Endothelial cell of umbilical vein (primary cell): ENCODE results near the gene LRRC8E. TPM values are rescaled to one million over a fixed set of nuclear protein-coding genes. Genes with fewer than 3 reads are reported as not detected.

Experiments
- BruUV-seq: library from RNA; stranded (reverse); fragments of 400-500 nt; replicated peaks from 2 replicates; lab custom pipeline; 2021; lab: Mats Ljungman, UMichigan
- CTCF ChIA-PET: fragments of 300-600, 350-600 bp; sonication (Branson Sonifier 250); formaldehyde crosslinking; loops from one replicate; lab custom pipeline; 2021; ENCODE audit warnings: antibody characterized with exemption, inconsistent platforms; lab: Charles Lee
- POLR2A ChIA-PET: fragments of 300-600, 350-600 bp; sonication (Branson Sonifier 250); formaldehyde crosslinking; loops from one replicate; lab custom pipeline; 2021; ENCODE audit warnings: antibody characterized with exemption, inconsistent platforms; lab: Charles Lee
- DNase-seq: peaks from one replicate; pipeline ENCODE4 v3.0.0-alpha.2; 2011; ENCODE audit warnings: low read depth, low spot score
- FAIRE-seq: peaks from 2 replicates; lab custom pipeline; 2011; peaks lifted over from hg19 to GRCh38; lab: Jason Lieb, UNC
- H2AFZ ChIP-seq: 2 replicates; pipeline ENCODE4 v1.6.0; 2012; ENCODE audit warnings: low read depth, low read length, control low read depth, inconsistent platforms
- H3K27ac ChIP-seq: 2 replicates; pipeline ENCODE4 v1.5.1; 2011; ENCODE audit warnings: low read depth, mild to moderate bottlenecking, control low read depth, low read length, moderate library complexity; ENCODE audit not compliant: insufficient read depth
- H3K27me3 ChIP-seq, 2 experiments: 2 replicates each; pipeline versions ENCODE4 v1.6.0 to v1.6.1; 2011; ENCODE audit warnings: low read length in 2 of 2, mixed read lengths in 1 of 2; ENCODE audit not compliant: control insufficient read depth in 2 of 2, insufficient read depth in 2 of 2
- H3K36me3 ChIP-seq, 2 experiments: 2 replicates in 1 of 2; 3 replicates in 1 of 2; pipeline ENCODE4 v1.5.1; 2011; ENCODE audit warnings: low read length in 2 of 2, mild to moderate bottlenecking in 1 of 2, moderate library complexity in 1 of 2; ENCODE audit not compliant: control insufficient read depth in 2 of 2, insufficient read depth in 2 of 2; ENCODE audit errors: extremely low read depth in 1 of 2
- H3K4me1 ChIP-seq: 3 replicates; pipeline ENCODE4 v1.5.1; 2011; ENCODE audit warnings: mild to moderate bottlenecking, low read length; ENCODE audit not compliant: control insufficient read depth, insufficient read depth; ENCODE audit errors: extremely low read depth
- H3K4me2 ChIP-seq: 2 replicates; pipeline ENCODE4 v1.6.1; 2011; ENCODE audit warnings: low read length, control low read depth, mixed read lengths; ENCODE audit not compliant: insufficient read depth
- H3K4me3 ChIP-seq, 3 experiments: fragments of 200-600 bp in 1 of 3; sonication (generic), shearing (Covaris generic) in 1 of 3; replicated peaks in 1 of 3; 2 replicates each; pipeline ENCODE4 v1.5.1; 2011 to 2016; ENCODE audit warnings: control low read depth in 3 of 3, low read length in 3 of 3, mild to moderate bottlenecking in 2 of 3, inconsistent platforms in 1 of 3, low read depth in 1 of 3, moderate library complexity in 1 of 3; ENCODE audit not compliant: insufficient read depth in 1 of 3
- H3K79me2 ChIP-seq: 2 replicates; pipeline ENCODE4 v1.6.0; 2012; ENCODE audit warnings: low read length, inconsistent platforms; ENCODE audit not compliant: control insufficient read depth, insufficient read depth
- H3K9ac ChIP-seq: replicated peaks from 2 replicates; pipeline ENCODE3; 2011; ENCODE audit warnings: low read length, control low read depth; ENCODE audit not compliant: insufficient read depth; ENCODE audit errors: extremely low read depth
- H3K9me1 ChIP-seq: replicated peaks from 3 replicates; pipeline ENCODE4 v1.6.0; 2011; ENCODE audit warnings: mild to moderate bottlenecking, low read length; ENCODE audit not compliant: control insufficient read depth, insufficient read depth; ENCODE audit errors: extremely low read depth
- H3K9me3 ChIP-seq: replicated peaks from 2 replicates; pipeline ENCODE4 v1.5.1; 2012; ENCODE audit warnings: low read length, inconsistent platforms; ENCODE audit not compliant: control insufficient read depth, insufficient read depth
- H4K20me1 ChIP-seq: replicated peaks from 2 replicates; pipeline ENCODE3; 2011; ENCODE audit warnings: mild to moderate bottlenecking, low read length; ENCODE audit not compliant: control insufficient read depth, insufficient read depth; ENCODE audit errors: extremely low read depth
- EZH2 ChIP-seq: IDR thresholded peaks from 2 replicates; pipeline ENCODE4 v1.6.1; 2012; ENCODE audit warnings: borderline replicate concordance, low read depth, mild to moderate bottlenecking, moderate library complexity, low read length, inconsistent platforms; ENCODE audit not compliant: severe bottlenecking
- FOS ChIP-seq: IDR thresholded peaks from 2 replicates; pipeline ENCODE4 v1.6.1; 2011; ENCODE audit warnings: mild to moderate bottlenecking, low read length, moderate library complexity, borderline replicate concordance; ENCODE audit not compliant: insufficient read depth
- GATA2 ChIP-seq: IDR thresholded peaks from 2 replicates; pipeline ENCODE4 v1.7.0; 2011; ENCODE audit warnings: low read depth, mild to moderate bottlenecking, moderate library complexity, mixed read lengths, low read length; ENCODE audit not compliant: insufficient read length, insufficient read depth
- JUN ChIP-seq: IDR thresholded peaks from 2 replicates; pipeline ENCODE4 v1.6.1; 2011; ENCODE audit warnings: borderline replicate concordance, low read depth; ENCODE audit not compliant: insufficient read length, insufficient read depth
- MYC ChIP-seq: IDR thresholded peaks from one replicate; pipeline ENCODE4 v1.6.1; 2011; ENCODE audit warnings: mild to moderate bottlenecking, low read depth, low read length
- POLR2A ChIP-seq: IDR thresholded peaks from 2 replicates; pipeline ENCODE4 v1.6.1; 2012; ENCODE audit warnings: low read depth, mild to moderate bottlenecking, control low read depth, low read length
- POLR2AphosphoS5 ChIP-seq: IDR thresholded peaks from 2 replicates; pipeline ENCODE4 v1.6.1; 2012; ENCODE audit warnings: low read depth, mild to moderate bottlenecking, control low read depth, low read length, moderate library complexity; ENCODE audit not compliant: insufficient read depth
- dilution Hi-C: fragments of 300-500 bp; cut with MboI; formaldehyde crosslinking; loops from one replicate; pipeline ENCODE4 v1.15.0; 2019; ENCODE audit warnings: low sequenced_read_pairs; ENCODE audit not compliant: extremely low pct_ligation_motif_present
- intact Hi-C: fragments of 100-400 bp; cut with micrococcal nuclease; formaldehyde crosslinking; loops from one replicate; pipeline ENCODE4 v1.10.0; 2022
- polyA plus RNA-seq, 4 experiments: library from polyadenylated mRNA; depleted of rRNA in 3 of 4; stranded (reverse) in 3 of 4; unstranded in 1 of 4; fragments of >200 nt; gene quantifications; 2 replicates each; pipeline versions ENCODE4 v1.2.1 to v1.2.3, GENCODE V29; 2011 to 2012; ENCODE audit warnings: missing spikeins in 1 of 4
- total RNA-seq: library from RNA; stranded (reverse); gene quantifications from 2 replicates; pipeline ENCODE4 v1.2.3, GENCODE V29; 2021
- TF ChIP-seq, protein P1 (sequence below): IDR thresholded peaks from 2 replicates; pipeline ENCODE4 v1.6.1; 2011; ENCODE audit not compliant: insufficient read depth, insufficient read length
- TF ChIP-seq, protein P2 (sequence below), 2 donors: IDR thresholded peaks; 1 replicate in 1 of 2; 2 replicates in 1 of 2; pipeline ENCODE4 v1.5.1; 2011; ENCODE audit warnings: low read length in 2 of 2, mild to moderate bottlenecking in 2 of 2, moderate library complexity in 2 of 2, control low read depth in 1 of 2, inconsistent platforms in 1 of 2, low read depth in 1 of 2; ENCODE audit not compliant: insufficient read depth in 1 of 2; ENCODE audit errors: extremely low read depth in 1 of 2

Gene LRRC8E
- total and polyA plus RNA-seq, 2 donors (not counting 3 experiments of a cell fraction or from before 2014, with no cell fraction given) = 1.1 to 1.6 TPM

DNA sequence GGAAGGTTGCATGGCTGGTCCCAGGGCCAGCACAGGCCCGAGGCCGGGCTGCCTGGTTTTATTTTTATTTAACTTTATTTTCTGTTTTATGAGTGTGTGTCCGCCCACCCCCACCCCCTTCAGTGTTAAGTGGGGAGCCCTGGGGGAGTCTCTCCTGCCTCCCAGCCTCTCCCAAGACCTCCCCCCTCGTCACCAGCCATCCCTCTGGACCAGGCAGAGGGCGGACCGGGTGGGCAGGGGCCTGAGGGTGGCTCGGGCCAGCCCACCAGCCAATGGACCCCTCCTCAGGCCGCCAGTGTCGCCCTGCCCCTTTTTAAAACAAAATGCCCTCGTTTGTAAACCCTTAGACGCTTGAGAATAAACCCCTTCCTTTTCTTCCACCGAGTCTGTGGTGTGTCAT is 25.8 kb downstream of the LRRC8E start:
- Histone ChIP-seq H3K36me3 (peaks cover 0 to 21% of the 10 kb centered on the region in 2 experiments), H3K4me2 (no peak overlapping the region), H3K27me3 (peaks cover 18 to 31% of the 10 kb centered on the region in 2 experiments), H4K20me1 (no peaks in the 10 kb centered on the region), H3K9ac (no peak overlapping the region), H3K9me1 (no peaks in the 10 kb centered on the region), H3K79me2 (no peaks in the 10 kb centered on the region), H3K27ac (no peak overlapping the region), H3K9me3 (no peaks in the 10 kb centered on the region), H2AFZ (no peak overlapping the region), H3K4me3 (no peak overlapping the region), H3K4me1 (peaks cover 6% of the 10 kb centered on the region)
- dilution Hi-C loops = no loop called here
- ChIA-PET CTCF (no interaction called here), POLR2A (no interaction called here)
- TF ChIP-seq, protein P1, sequence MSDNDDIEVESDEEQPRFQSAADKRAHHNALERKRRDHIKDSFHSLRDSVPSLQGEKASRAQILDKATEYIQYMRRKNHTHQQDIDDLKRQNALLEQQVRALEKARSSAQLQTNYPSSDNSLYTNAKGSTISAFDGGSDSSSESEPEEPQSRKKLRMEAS = no peak
- TF ChIP-seq GATA2 = no peak
- BruUV-seq = TSS peak; percentile 58
- intact Hi-C loops = no loop called here
- DNase-seq (no peak), FAIRE-seq (no peak)

DNA sequence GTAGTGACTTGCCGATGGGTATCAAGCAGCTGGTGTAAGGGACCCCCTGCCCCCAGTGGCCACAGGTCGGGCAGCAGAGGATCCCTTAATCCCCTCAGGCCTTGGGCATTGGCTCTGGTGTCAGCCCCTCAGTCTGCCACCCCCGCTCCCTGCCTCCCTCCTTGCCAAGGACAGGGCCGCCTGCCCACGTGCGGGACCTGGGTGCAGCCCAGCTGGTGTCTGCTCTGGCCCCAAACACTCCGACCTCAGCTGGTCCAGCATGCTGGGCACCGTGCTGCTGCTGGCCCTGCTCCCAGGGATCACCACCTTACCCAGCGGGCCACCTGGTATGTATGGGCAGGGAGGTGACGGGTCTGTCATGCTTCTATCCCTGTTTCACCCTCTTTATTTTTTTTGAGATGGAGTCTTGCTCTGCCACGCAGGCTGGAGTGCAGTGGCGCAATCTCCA is 26.3 kb downstream of the LRRC8E start, which contains the start of gene TGFBR3L:
TSS of gene TGFBR3L (plus strand) at position 233 of the 448 bp plus-strand sequence.
- intact Hi-C loops (no loop called here), dilution Hi-C loops (no loop called here)
- H2AFZ ChIP-seq = no peak within 1 kb of the TSS
- ChIA-PET CTCF (no interaction called here), POLR2A (no interaction called here)
- no peak within 1 kb of the TSS for H3K4me2 ChIP-seq
- peaks cover 7% of the 10 kb centered on the region for H3K4me1 ChIP-seq
- no peak within 1 kb of the TSS for H3K27ac ChIP-seq
- TF ChIP-seq POLR2A (no peak), EZH2 (no peak), JUN (no peak), GATA2 (no peak), POLR2AphosphoS5 (no peak), FOS (no peak), MYC (no peak)
- TF ChIP-seq, protein P1 = no peak
- TF ChIP-seq, protein P2, sequence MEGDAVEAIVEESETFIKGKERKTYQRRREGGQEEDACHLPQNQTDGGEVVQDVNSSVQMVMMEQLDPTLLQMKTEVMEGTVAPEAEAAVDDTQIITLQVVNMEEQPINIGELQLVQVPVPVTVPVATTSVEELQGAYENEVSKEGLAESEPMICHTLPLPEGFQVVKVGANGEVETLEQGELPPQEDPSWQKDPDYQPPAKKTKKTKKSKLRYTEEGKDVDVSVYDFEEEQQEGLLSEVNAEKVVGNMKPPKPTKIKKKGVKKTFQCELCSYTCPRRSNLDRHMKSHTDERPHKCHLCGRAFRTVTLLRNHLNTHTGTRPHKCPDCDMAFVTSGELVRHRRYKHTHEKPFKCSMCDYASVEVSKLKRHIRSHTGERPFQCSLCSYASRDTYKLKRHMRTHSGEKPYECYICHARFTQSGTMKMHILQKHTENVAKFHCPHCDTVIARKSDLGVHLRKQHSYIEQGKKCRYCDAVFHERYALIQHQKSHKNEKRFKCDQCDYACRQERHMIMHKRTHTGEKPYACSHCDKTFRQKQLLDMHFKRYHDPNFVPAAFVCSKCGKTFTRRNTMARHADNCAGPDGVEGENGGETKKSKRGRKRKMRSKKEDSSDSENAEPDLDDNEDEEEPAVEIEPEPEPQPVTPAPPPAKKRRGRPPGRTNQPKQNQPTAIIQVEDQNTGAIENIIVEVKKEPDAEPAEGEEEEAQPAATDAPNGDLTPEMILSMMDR (IDR thresholded peaks at IDR 0.05; ENCODE audit: extremely low read depth in 1 of 2, insufficient read depth in 1 of 2, low read depth in 1 of 2, low read length in 2 of 2) = no peak
- H3K27me3 ChIP-seq = peaks cover 18 to 31% of the 10 kb centered on the region in 2 experiments
- no peaks in the 10 kb centered on the region for H3K79me2 ChIP-seq
- no peak within 1 kb of the TSS for H3K9ac ChIP-seq
- H3K4me3 ChIP-seq = no peak within 1 kb of the TSS
- H3K9me1 ChIP-seq = no peaks in the 10 kb centered on the region
- H3K9me3 ChIP-seq = no peaks in the 10 kb centered on the region
- FAIRE-seq (no peak), DNase-seq (no peak)
- peaks cover 0 to 20% of the 10 kb centered on the region in 2 experiments for H3K36me3 ChIP-seq
- H4K20me1 ChIP-seq = no peaks in the 10 kb centered on the region
- no TSS peak for BruUV-seq
